VCaP (cell line): ENCODE measurements around the gene NACC2.

Experiments
- H3K27ac ChIP-seq: fragments of 450-650 bp; 2 replicates; pipeline ENCODE4 v1.5.1; 2017
- TF ChIP-seq, protein P1 (sequence below): fragments of 450-650 bp; conservative IDR thresholded peaks from 2 replicates; pipeline ENCODE4 v1.5.1; 2017; ENCODE audit warnings: mild to moderate bottlenecking, moderate library complexity

Gene NACC2

DNA sequence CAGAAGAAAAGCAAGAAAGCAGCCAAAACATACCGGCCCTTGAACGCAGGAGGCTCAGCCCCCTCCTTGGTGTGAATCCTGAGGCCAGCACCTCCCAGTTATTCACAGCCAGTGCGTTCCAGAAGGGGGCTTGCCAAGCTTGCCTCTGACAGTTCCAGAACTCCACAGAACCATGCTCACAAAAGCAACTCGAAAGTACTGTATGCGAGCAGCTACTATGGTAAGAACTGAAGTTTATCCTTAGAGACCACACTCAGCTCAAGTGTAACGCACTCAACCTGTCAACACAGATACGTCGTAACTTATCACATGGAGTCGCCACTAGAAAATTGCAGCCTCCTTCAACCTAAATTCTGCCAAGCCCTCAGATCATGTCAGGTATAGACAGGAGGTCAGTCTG, 135.3 kb downstream of the NACC2 start:
- TF ChIP-seq, protein P1, sequence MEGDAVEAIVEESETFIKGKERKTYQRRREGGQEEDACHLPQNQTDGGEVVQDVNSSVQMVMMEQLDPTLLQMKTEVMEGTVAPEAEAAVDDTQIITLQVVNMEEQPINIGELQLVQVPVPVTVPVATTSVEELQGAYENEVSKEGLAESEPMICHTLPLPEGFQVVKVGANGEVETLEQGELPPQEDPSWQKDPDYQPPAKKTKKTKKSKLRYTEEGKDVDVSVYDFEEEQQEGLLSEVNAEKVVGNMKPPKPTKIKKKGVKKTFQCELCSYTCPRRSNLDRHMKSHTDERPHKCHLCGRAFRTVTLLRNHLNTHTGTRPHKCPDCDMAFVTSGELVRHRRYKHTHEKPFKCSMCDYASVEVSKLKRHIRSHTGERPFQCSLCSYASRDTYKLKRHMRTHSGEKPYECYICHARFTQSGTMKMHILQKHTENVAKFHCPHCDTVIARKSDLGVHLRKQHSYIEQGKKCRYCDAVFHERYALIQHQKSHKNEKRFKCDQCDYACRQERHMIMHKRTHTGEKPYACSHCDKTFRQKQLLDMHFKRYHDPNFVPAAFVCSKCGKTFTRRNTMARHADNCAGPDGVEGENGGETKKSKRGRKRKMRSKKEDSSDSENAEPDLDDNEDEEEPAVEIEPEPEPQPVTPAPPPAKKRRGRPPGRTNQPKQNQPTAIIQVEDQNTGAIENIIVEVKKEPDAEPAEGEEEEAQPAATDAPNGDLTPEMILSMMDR: no peak
- peak overlapping the region; percentile 92 for H3K27ac ChIP-seq

DNA sequence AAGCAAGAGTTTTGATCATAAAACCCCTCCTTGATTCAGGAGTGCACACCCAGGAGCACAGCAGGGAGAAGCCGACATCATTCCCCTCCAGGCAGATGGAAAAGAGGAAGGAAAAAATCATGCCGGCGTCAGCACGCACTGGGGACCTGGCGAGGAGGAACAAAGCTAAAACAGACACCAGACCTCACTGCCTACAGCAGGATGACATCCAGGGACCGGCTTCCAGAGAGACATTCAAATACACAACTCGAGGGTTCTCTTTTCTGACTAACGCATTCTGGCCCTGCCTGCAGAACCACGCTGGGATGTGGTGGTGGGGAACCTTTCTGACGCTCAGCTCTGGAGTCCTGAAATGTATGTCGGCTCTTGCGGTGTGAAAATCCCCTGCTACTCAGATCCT, 136.6 kb downstream of the NACC2 start:
- TF ChIP-seq, protein P1: no peak
- 0 out of 2 replicates have a peak overlapping the region, but pooled peaks have one; percentile 5 for H3K27ac ChIP-seq

DNA sequence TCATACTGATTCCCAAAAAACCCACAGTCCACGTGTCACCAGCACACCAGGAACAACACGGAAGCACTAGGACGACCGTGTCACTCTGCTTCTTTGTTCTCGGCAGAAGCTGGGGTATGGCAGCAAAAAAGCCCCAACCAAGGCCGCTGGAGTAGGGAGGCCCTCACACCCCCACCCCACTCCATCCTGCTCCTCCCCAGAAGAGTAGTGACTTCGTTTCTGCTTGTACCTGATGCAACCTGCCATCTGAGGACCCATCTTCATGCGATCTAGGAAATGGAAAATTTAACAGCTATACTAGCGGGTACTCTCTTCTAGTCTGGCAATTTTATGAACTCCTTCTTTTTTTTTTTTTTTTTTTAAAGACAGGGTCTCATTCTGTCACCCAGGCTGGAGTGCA, 137.7 kb downstream of the NACC2 start:
- H3K27ac ChIP-seq: no peak overlapping the region
- TF ChIP-seq, protein P1: no peak

DNA sequence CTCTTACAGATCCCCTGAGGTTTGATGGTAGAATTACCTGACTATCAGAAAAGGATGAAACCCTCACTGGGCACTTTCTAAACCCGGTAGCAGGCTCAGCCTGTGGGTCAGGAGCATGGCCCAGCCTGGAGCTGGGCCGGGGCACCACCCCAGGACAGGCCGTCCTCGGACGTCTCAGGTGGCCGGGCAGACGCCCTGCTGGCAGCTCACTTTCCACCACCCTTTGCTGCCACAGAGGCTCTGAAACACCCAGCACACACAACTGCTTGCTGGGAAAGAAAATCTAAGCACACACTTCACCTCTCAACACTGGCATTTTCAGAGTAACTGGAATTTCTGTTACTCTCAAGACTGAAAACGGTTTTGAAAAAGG, 138.3 kb downstream of the NACC2 start:
- TF ChIP-seq, protein P1: no peak
- no peak overlapping the region for H3K27ac ChIP-seq
